ENCODE results near the gene ZNF367.

Gene ZNF367

GRCh38 chr9:96419691-96419969 is 1.5 kb upstream of the ZNF367 start:
- TF ChIP-seq ZNF565 (CRISPR knock-in tag; conservative IDR thresholded peaks at IDR 0.05; ENCODE audit: low read depth) = no peak
- TF ChIP-seq CSRNP3 (CRISPR knock-in tag; IDR thresholded peaks at IDR 0.05) = no peak
- no peak for TF ChIP-seq ZFP3 (CRISPR knock-in tag; IDR thresholded peaks at IDR 0.05)
- no peak for TF ChIP-seq ISL1 (CRISPR knock-in tag; IDR thresholded peaks at IDR 0.05)
- no peak for TF ChIP-seq CREB5 (CRISPR knock-in tag; IDR thresholded peaks at IDR 0.05; ENCODE audit: low read depth)
- TF ChIP-seq OSR1 (CRISPR knock-in tag; IDR thresholded peaks at IDR 0.05) = no peak
- no peak for TF ChIP-seq ARNTL (CRISPR knock-in tag; IDR thresholded peaks at IDR 0.05; ENCODE audit: borderline replicate concordance, low read depth)
- TF ChIP-seq GLIS3 (CRISPR knock-in tag; IDR thresholded peaks at IDR 0.05) = no peak
- TF ChIP-seq ZNF70 (CRISPR knock-in tag; IDR thresholded peaks at IDR 0.05) = no peak
- TF ChIP-seq, protein P1, sequence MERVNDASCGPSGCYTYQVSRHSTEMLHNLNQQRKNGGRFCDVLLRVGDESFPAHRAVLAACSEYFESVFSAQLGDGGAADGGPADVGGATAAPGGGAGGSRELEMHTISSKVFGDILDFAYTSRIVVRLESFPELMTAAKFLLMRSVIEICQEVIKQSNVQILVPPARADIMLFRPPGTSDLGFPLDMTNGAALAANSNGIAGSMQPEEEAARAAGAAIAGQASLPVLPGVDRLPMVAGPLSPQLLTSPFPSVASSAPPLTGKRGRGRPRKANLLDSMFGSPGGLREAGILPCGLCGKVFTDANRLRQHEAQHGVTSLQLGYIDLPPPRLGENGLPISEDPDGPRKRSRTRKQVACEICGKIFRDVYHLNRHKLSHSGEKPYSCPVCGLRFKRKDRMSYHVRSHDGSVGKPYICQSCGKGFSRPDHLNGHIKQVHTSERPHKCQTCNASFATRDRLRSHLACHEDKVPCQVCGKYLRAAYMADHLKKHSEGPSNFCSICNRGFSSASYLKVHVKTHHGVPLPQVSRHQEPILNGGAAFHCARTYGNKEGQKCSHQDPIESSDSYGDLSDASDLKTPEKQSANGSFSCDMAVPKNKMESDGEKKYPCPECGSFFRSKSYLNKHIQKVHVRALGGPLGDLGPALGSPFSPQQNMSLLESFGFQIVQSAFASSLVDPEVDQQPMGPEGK (CRISPR knock-in tag; IDR thresholded peaks at IDR 0.05; ENCODE audit: borderline replicate concordance) = no peak
- no peak for TF ChIP-seq CSDC2 (CRISPR knock-in tag; IDR thresholded peaks at IDR 0.05)
- TF ChIP-seq ZC3H10 (CRISPR knock-in tag; IDR thresholded peaks at IDR 0.05) = no peak
- TF ChIP-seq ZNF8 (CRISPR knock-in tag; IDR thresholded peaks at IDR 0.05) = no peak
- no peak for TF ChIP-seq BACH2 (CRISPR knock-in tag; IDR thresholded peaks at IDR 0.05; ENCODE audit: borderline replicate concordance)
- TF ChIP-seq TCF4 (CRISPR knock-in tag; IDR thresholded peaks at IDR 0.05; ENCODE audit: borderline replicate concordance) = no peak
- TF ChIP-seq RARB (CRISPR knock-in tag; IDR thresholded peaks at IDR 0.05) = no peak
- TF ChIP-seq TOX (CRISPR knock-in tag; IDR thresholded peaks at IDR 0.05; ENCODE audit: borderline replicate concordance) = no peak
- no peak for ATAC-seq

GRCh38 chr9:96418920-96419690 is 935 bp upstream of the ZNF367 start:
- ATAC-seq = peak; percentile 62
- TF ChIP-seq POU6F1 (CRISPR knock-in tag; IDR thresholded peaks at IDR 0.05; ENCODE audit: borderline replicate concordance, low read depth) (no peak; the same call in 1 of the 2 replicates), CSDC2 (CRISPR knock-in tag; IDR thresholded peaks at IDR 0.05) (no peak; the same call in 1 of the 2 replicates), ARNTL (CRISPR knock-in tag; IDR thresholded peaks at IDR 0.05; ENCODE audit: borderline replicate concordance, low read depth) (no peak), GLIS3 (CRISPR knock-in tag; IDR thresholded peaks at IDR 0.05) (0 out of 2 replicates have a peak, but pooled peaks have one; percentile 23), OSR1 (CRISPR knock-in tag; IDR thresholded peaks at IDR 0.05) (no peak), ISL1 (CRISPR knock-in tag; IDR thresholded peaks at IDR 0.05) (peak; percentile 19; the same call in 1 of the 2 replicates), ZFP3 (CRISPR knock-in tag; IDR thresholded peaks at IDR 0.05) (peak; percentile 52; the same call in 1 of the 2 replicates), ZNF565 (CRISPR knock-in tag; conservative IDR thresholded peaks at IDR 0.05; ENCODE audit: low read depth) (no peak), TOX (CRISPR knock-in tag; IDR thresholded peaks at IDR 0.05; ENCODE audit: borderline replicate concordance) (no peak), ZNF8 (CRISPR knock-in tag; IDR thresholded peaks at IDR 0.05) (no peak), ZNF70 (CRISPR knock-in tag; IDR thresholded peaks at IDR 0.05) (no peak), PPARA (CRISPR knock-in tag; IDR thresholded peaks at IDR 0.05; ENCODE audit: borderline replicate concordance) (no peak), SNAI2 (CRISPR knock-in tag; IDR thresholded peaks at IDR 0.05) (peak; percentile 64; the same call in 1 of the 2 replicates), CSRNP3 (CRISPR knock-in tag; IDR thresholded peaks at IDR 0.05) (no peak), RARB (CRISPR knock-in tag; IDR thresholded peaks at IDR 0.05) (no peak), ZC3H10 (CRISPR knock-in tag; IDR thresholded peaks at IDR 0.05) (no peak), ZFP30 (CRISPR knock-in tag; IDR thresholded peaks at IDR 0.05) (no peak), TCF4 (CRISPR knock-in tag; IDR thresholded peaks at IDR 0.05; ENCODE audit: borderline replicate concordance) (no peak), ESRRG (CRISPR knock-in tag; IDR thresholded peaks at IDR 0.05) (peak; percentile 11; the same call in 1 of the 2 replicates), CREB5 (CRISPR knock-in tag; IDR thresholded peaks at IDR 0.05; ENCODE audit: low read depth) (no peak)
- TF ChIP-seq, protein P2, sequence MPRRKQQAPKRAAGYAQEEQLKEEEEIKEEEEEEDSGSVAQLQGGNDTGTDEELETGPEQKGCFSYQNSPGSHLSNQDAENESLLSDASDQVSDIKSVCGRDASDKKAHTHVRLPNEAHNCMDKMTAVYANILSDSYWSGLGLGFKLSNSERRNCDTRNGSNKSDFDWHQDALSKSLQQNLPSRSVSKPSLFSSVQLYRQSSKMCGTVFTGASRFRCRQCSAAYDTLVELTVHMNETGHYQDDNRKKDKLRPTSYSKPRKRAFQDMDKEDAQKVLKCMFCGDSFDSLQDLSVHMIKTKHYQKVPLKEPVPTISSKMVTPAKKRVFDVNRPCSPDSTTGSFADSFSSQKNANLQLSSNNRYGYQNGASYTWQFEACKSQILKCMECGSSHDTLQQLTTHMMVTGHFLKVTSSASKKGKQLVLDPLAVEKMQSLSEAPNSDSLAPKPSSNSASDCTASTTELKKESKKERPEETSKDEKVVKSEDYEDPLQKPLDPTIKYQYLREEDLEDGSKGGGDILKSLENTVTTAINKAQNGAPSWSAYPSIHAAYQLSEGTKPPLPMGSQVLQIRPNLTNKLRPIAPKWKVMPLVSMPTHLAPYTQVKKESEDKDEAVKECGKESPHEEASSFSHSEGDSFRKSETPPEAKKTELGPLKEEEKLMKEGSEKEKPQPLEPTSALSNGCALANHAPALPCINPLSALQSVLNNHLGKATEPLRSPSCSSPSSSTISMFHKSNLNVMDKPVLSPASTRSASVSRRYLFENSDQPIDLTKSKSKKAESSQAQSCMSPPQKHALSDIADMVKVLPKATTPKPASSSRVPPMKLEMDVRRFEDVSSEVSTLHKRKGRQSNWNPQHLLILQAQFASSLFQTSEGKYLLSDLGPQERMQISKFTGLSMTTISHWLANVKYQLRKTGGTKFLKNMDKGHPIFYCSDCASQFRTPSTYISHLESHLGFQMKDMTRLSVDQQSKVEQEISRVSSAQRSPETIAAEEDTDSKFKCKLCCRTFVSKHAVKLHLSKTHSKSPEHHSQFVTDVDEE (CRISPR knock-in tag; IDR thresholded peaks at IDR 0.05) = peak; percentile 55; the same call in 1 of the 2 replicates
- TF ChIP-seq, protein P1 (CRISPR knock-in tag; IDR thresholded peaks at IDR 0.05; ENCODE audit: borderline replicate concordance) = peak; percentile 13; the same call in 1 of the 2 replicates

All from SK-N-SH treated with all-trans-retinoic acid at 6 μM for 48 hours (cell line).